IMR-90 (cell line): ENCODE results near the gene COPS9. TPM values are rescaled to one million over a fixed set of nuclear protein-coding genes. Genes with fewer than 3 reads are reported as not detected.

Experiments used
- ATAC-seq: fragments of 200-7000 bp; cut with Tn5 transposase; 2 replicates; pipeline ENCODE4 v1.9.1; 2020; ENCODE audit warnings: low read depth, mild to moderate bottlenecking, moderate library complexity
- BruUV-seq: library from RNA; stranded (reverse); fragments of 400-500 nt; replicated peaks from 2 replicates; lab custom pipeline; 2021; lab: Mats Ljungman, UMichigan
- CTCF ChIA-PET: fragments of 300-600 bp; formaldehyde crosslinking; extraction: SDS; loops from one replicate; lab custom pipeline; 2021; ENCODE audit warnings: antibody characterized with exemption; lab: Yijun Ruan, JAX
- POLR2A ChIA-PET: fragments of 300-600 bp; sonication (Branson Sonifier 250); formaldehyde crosslinking; loops from one replicate; lab custom pipeline; 2022; ENCODE audit warnings: antibody characterized with exemption; ENCODE audit not compliant: unreplicated experiment; lab: Charles Lee
- DNase-seq: peaks from one replicate; pipeline ENCODE4 v3.0.0; 2013
- H2AFZ ChIP-seq: replicated peaks from 2 replicates; pipeline ENCODE3; 2013; ENCODE audit warnings: low read length, mild to moderate bottlenecking; ENCODE audit not compliant: poor library complexity
- H2AK5ac ChIP-seq: 2 replicates; pipeline ENCODE4 v1.6.1; 2013; ENCODE audit warnings: low read depth, low read length, inconsistent platforms
- H2AK9ac ChIP-seq: replicated peaks from 2 replicates; pipeline ENCODE3; 2013; ENCODE audit warnings: mild to moderate bottlenecking, low read depth, low read length, moderate library complexity; ENCODE audit not compliant: poor library complexity
- H2BK120ac ChIP-seq: 2 replicates; pipeline ENCODE4 v1.6.1; 2013; ENCODE audit warnings: low read depth, low read length, inconsistent platforms
- H2BK15ac ChIP-seq: 3 replicates; pipeline ENCODE4 v1.6.1; 2013; ENCODE audit warnings: low read depth, low read length, inconsistent platforms
- H2BK20ac ChIP-seq: 2 replicates; pipeline ENCODE4 v1.6.1; 2013; ENCODE audit warnings: low read depth, mild to moderate bottlenecking, inconsistent platforms, low read length, moderate library complexity
- H2BK5ac ChIP-seq: 2 replicates; pipeline ENCODE4 v1.6.1; 2013; ENCODE audit warnings: mild to moderate bottlenecking, low read depth, low read length, inconsistent platforms; ENCODE audit not compliant: poor library complexity, severe bottlenecking
- H3K14ac ChIP-seq: replicated peaks from 2 replicates; pipeline ENCODE4 v1.6.1; 2013; ENCODE audit warnings: low read depth, low read length, inconsistent platforms
- H3K18ac ChIP-seq: 2 replicates; pipeline ENCODE4 v1.6.1; 2013; ENCODE audit warnings: low read depth, low read length, control low read depth
- H3K23ac ChIP-seq: 2 replicates; pipeline ENCODE4 v1.6.1; 2013; ENCODE audit warnings: low read depth, low read length, inconsistent platforms
- H3K27ac ChIP-seq: 2 replicates; pipeline ENCODE4 v1.5.1; 2013; ENCODE audit warnings: mild to moderate bottlenecking, control low read depth, low read length; ENCODE audit not compliant: insufficient read depth
- H3K27me3 ChIP-seq: 2 replicates; pipeline ENCODE4 v1.6.1; 2013; ENCODE audit warnings: low read length; ENCODE audit not compliant: control insufficient read depth, insufficient read depth
- H3K36me3 ChIP-seq: 2 replicates; pipeline ENCODE4 v1.6.1; 2013; ENCODE audit warnings: low read length, mixed read lengths; ENCODE audit not compliant: control insufficient read depth, insufficient read depth
- H3K4ac ChIP-seq: 2 replicates; pipeline ENCODE4 v1.6.1; 2013; ENCODE audit warnings: low read depth, low read length, inconsistent platforms
- H3K4me1 ChIP-seq: 2 replicates; pipeline ENCODE4 v1.6.1; 2013; ENCODE audit warnings: low read length, mixed read lengths; ENCODE audit not compliant: control insufficient read depth, insufficient read depth
- H3K4me2 ChIP-seq: 2 replicates; pipeline ENCODE4 v1.6.1; 2013; ENCODE audit warnings: low read depth, mild to moderate bottlenecking, control low read depth, low read length, moderate library complexity
- H3K4me3 ChIP-seq: 2 replicates; pipeline ENCODE4 v1.5.1; 2013; ENCODE audit warnings: low read depth, mild to moderate bottlenecking, control low read depth, low read length, moderate library complexity; ENCODE audit not compliant: insufficient read depth
- H3K56ac ChIP-seq: 2 replicates; pipeline ENCODE4 v1.6.1; 2013; ENCODE audit warnings: low read length, inconsistent platforms; ENCODE audit not compliant: insufficient read depth; ENCODE audit errors: extremely low read depth
- H3K79me1 ChIP-seq, 2 experiments: 2 replicates each; pipeline ENCODE4 v1.6.1; 2013; ENCODE audit warnings: low read length in 2 of 2, inconsistent platforms in 1 of 2, low read depth in 1 of 2
- H3K9ac ChIP-seq: 2 replicates; pipeline ENCODE4 v1.6.1; 2013; ENCODE audit warnings: low read depth, low read length, control low read depth
- H3K9me1 ChIP-seq: 2 replicates; pipeline ENCODE4 v1.6.1; 2013; ENCODE audit warnings: low read length, inconsistent platforms; ENCODE audit not compliant: insufficient read depth
- H3K9me3 ChIP-seq: 2 replicates; pipeline ENCODE4 v1.6.1; 2013; ENCODE audit warnings: low read length; ENCODE audit not compliant: control insufficient read depth, insufficient read depth
- H4K20me1 ChIP-seq: 2 replicates; pipeline ENCODE4 v1.6.1; 2013; ENCODE audit warnings: low read length, inconsistent platforms; ENCODE audit not compliant: insufficient read depth
- H4K5ac ChIP-seq: 2 replicates; pipeline ENCODE4 v1.6.1; 2013; ENCODE audit warnings: mild to moderate bottlenecking, low read depth, low read length, control low read depth
- H4K8ac ChIP-seq, 2 experiments: 2 replicates each; pipeline ENCODE4 v1.6.1; 2013; ENCODE audit warnings: low read depth in 2 of 2, low read length in 2 of 2, control low read depth in 1 of 2, inconsistent platforms in 1 of 2
- H4K91ac ChIP-seq: 2 replicates; pipeline ENCODE4 v1.6.1; 2013; ENCODE audit warnings: low read depth, low read length, inconsistent platforms; ENCODE audit not compliant: insufficient read depth
- BHLHE40 ChIP-seq: fragments of 150-350 bp; IDR thresholded peaks from 2 replicates; pipeline ENCODE4 v1.6.1; 2016; ENCODE audit warnings: mild to moderate bottlenecking, low read depth, low read length
- CEBPB ChIP-seq: IDR thresholded peaks from 2 replicates; pipeline ENCODE4 v1.6.1; 2012; ENCODE audit warnings: low read depth, low read length, improper control_type of control experiment
- CHD1 ChIP-seq: IDR thresholded peaks from 2 replicates; pipeline ENCODE4 v1.6.1; 2012; ENCODE audit warnings: low read depth, low read length, improper control_type of control experiment
- CTCF ChIP-seq: conservative IDR thresholded peaks from 2 replicates; pipeline ENCODE4 v1.5.1; 2012; ENCODE audit warnings: mild to moderate bottlenecking, low read depth, low read length, improper control_type of control experiment
- ELK1 ChIP-seq: fragments of 150-350 bp; IDR thresholded peaks from 2 replicates; pipeline ENCODE4 v1.6.1; 2016; ENCODE audit warnings: low read depth, mild to moderate bottlenecking, low read length, moderate library complexity, borderline replicate concordance
- FOS ChIP-seq: fragments of 150-350 bp; IDR thresholded peaks from 2 replicates; pipeline ENCODE4 v1.6.1; 2016; ENCODE audit warnings: low read depth, low read length
- MAFK ChIP-seq: IDR thresholded peaks from 2 replicates; pipeline ENCODE4 v1.6.1; 2012; ENCODE audit warnings: low read depth, low read length, improper control_type of control experiment
- MAZ ChIP-seq: IDR thresholded peaks from 2 replicates; pipeline ENCODE4 v1.6.1; 2012; ENCODE audit warnings: low read depth, mild to moderate bottlenecking, low read length, improper control_type of control experiment, moderate library complexity, borderline replicate concordance
- MXI1 ChIP-seq: IDR thresholded peaks from 2 replicates; pipeline ENCODE4 v1.6.1; 2012; ENCODE audit warnings: low read depth, mild to moderate bottlenecking, low read length, moderate library complexity, borderline replicate concordance
- NFE2L2 ChIP-seq: fragments of 150-350 bp; IDR thresholded peaks from 2 replicates; pipeline ENCODE4 v1.6.1; 2016; ENCODE audit warnings: low read depth, mild to moderate bottlenecking, low read length
- POLR2A ChIP-seq: IDR thresholded peaks from 2 replicates; pipeline ENCODE4 v1.6.1; 2012; ENCODE audit warnings: mild to moderate bottlenecking, low read depth, low read length
- RAD21 ChIP-seq: IDR thresholded peaks from 2 replicates; pipeline ENCODE4 v1.6.1; 2012; ENCODE audit warnings: low read length, improper control_type of control experiment
- RCOR1 ChIP-seq: IDR thresholded peaks from 2 replicates; pipeline ENCODE4 v1.6.1; 2012; ENCODE audit warnings: mild to moderate bottlenecking, low read length, improper control_type of control experiment; ENCODE audit not compliant: insufficient replicate concordance
- RFX5 ChIP-seq: IDR thresholded peaks from 2 replicates; pipeline ENCODE4 v1.8.0; 2012; ENCODE audit warnings: low read depth, mild to moderate bottlenecking, low read length, moderate library complexity
- SMC3 ChIP-seq: fragments of 150-350 bp; IDR thresholded peaks from 2 replicates; pipeline ENCODE4 v1.6.1; 2016; ENCODE audit warnings: low read depth, mild to moderate bottlenecking, antibody characterized with exemption, low read length, moderate library complexity
- USF2 ChIP-seq: fragments of 150-350 bp; IDR thresholded peaks from 2 replicates; pipeline ENCODE4 v1.6.1; 2017; ENCODE audit warnings: mild to moderate bottlenecking, antibody characterized with exemption, low read length, low read depth
- WGBS, 2 experiments: methylation state at CpG; one replicate each; pipeline versions ENCODE4 v1.1.5 to v1.1.7; 2013; ENCODE audit warnings: missing lambda C conversion rate in 2 of 2; ENCODE audit not compliant: insufficient read length in 1 of 2; ENCODE audit errors: extremely low coverage in 2 of 2; 5-methylcytosine and 5-hydroxymethylcytosine counted together
- dilution Hi-C: fragments of 300-500 bp; cut with HindIII; formaldehyde crosslinking; loops from one replicate; pipeline ENCODE4 v1.14.3; 2018; ENCODE audit warnings: low sequenced_read_pairs; ENCODE audit not compliant: unreplicated experiment
- in situ Hi-C: fragments of 300-500 bp; cut with MboI; formaldehyde crosslinking; loops from 3 replicates; pipeline ENCODE4 v1.14.3; 2019; ENCODE audit warnings: low sequenced_read_pairs, inconsistent platforms, mixed read lengths
- intact Hi-C: fragments of 100-400 bp; cut with micrococcal nuclease; formaldehyde crosslinking; loops from 2 replicates; pipeline ENCODE4 v1.10.0; 2022
- polyA plus RNA-seq, 3 experiments: library from polyadenylated mRNA; depleted of rRNA; stranded (reverse); fragments of >200 nt; gene quantifications; 2 replicates each; pipeline ENCODE4 v1.2.3, GENCODE V29; 2012; ENCODE audit warnings: low replicate concordance in 1 of 3
- total RNA-seq: library from RNA; depleted of rRNA; stranded (reverse); fragments of >200 nt; gene quantifications from 2 replicates; pipeline ENCODE4 v1.2.3, GENCODE V29; 2012

The COPS9 gene
- total and polyA plus RNA-seq, 2 of the 4 experiments (the other 2 are of a cell fraction), result 85.9 to 309 TPM

GRCh38 chr2:240125742-240126141 is 10.4 kb downstream of the COPS9 start:
- 92% methylated on average over 7 of the region's 14 CpGs; no CpG with 5 or more reads in 1 of the 2 experiments for WGBS, 2 experiments
- CTCF ChIA-PET, result no interaction called here

More at GRCh38 chr2:240125742-240126141, 10.4 kb downstream of the COPS9 start:
- intact Hi-C loops (no loop called here), in situ Hi-C loops (loop anchor here (25.0 kb wide), 1 partner anchor 1088 kb away; no protein-coding TSS in a partner anchor), dilution Hi-C loops (no loop called here)
- no peak overlapping the region for H4K91ac ChIP-seq
- H2BK120ac ChIP-seq, result no peak overlapping the region
- peaks cover 30% of the 10 kb centered on the region for H3K36me3 ChIP-seq
- H3K27ac ChIP-seq, result no peak overlapping the region
- no peak overlapping the region for H3K56ac ChIP-seq
- no peak overlapping the region for H3K4me3 ChIP-seq
- ATAC-seq (no peak), DNase-seq (no peak)
- no peaks in the 10 kb centered on the region for H3K4me1 ChIP-seq
- no peak overlapping the region for H2BK5ac ChIP-seq
- no peak overlapping the region for H3K9ac ChIP-seq
- no peaks in the 10 kb centered on the region for H4K20me1 ChIP-seq
- H2AK9ac ChIP-seq, result no peak overlapping the region
- H3K4me2 ChIP-seq, result no peak overlapping the region
- H3K23ac ChIP-seq, result no peak overlapping the region
- no peaks in the 10 kb centered on the region for H3K27me3 ChIP-seq
- no peaks in the 10 kb centered on the region for H3K9me1 ChIP-seq
- no TSS peak for BruUV-seq
- no peak overlapping the region for H2BK20ac ChIP-seq
- POLR2A ChIA-PET, result no interaction called here
- no peak overlapping the region for H3K4ac ChIP-seq
- no peaks in the 10 kb centered on the region; a peak in 1 of 4 replicates for H3K79me1 ChIP-seq
- no peak overlapping the region for H2AFZ ChIP-seq
- no peak overlapping the region for H4K8ac ChIP-seq
- H3K18ac ChIP-seq, result no peak overlapping the region
- H2BK15ac ChIP-seq, result no peak overlapping the region
- H2AK5ac ChIP-seq, result no peak overlapping the region
- H3K14ac ChIP-seq, result no peak overlapping the region
- no peak overlapping the region for H4K5ac ChIP-seq
- TF ChIP-seq FOS, result no peak
- TF ChIP-seq MAFK, result no peak
- no peak for TF ChIP-seq ELK1
- no peak for TF ChIP-seq RCOR1
- TF ChIP-seq BHLHE40, result no peak
- no peak for TF ChIP-seq SMC3
- no peak for TF ChIP-seq USF2
- no peak for TF ChIP-seq CTCF
- TF ChIP-seq MXI1, result no peak
- no peak for TF ChIP-seq MAZ
- TF ChIP-seq RFX5, result no peak
- TF ChIP-seq NFE2L2, result no peak
- no peak for TF ChIP-seq CHD1
- TF ChIP-seq CEBPB, result no peak
- TF ChIP-seq RAD21, result no peak
- TF ChIP-seq POLR2A, result no peak
- H3K9me3 ChIP-seq, result no peaks in the 10 kb centered on the region
